Ureter (tissue), 1 donor: ENCODE data around the gene HGS. TPM values are rescaled to one million over a fixed set of nuclear protein-coding genes. Genes with fewer than 3 reads are reported as not detected.

Source experiments
- DNase-seq: peaks from one replicate; pipeline ENCODE4 v3.0.0-alpha.2; 2020; ENCODE audit warnings: low spot score
- total RNA-seq: library from RNA; stranded (reverse); gene quantifications from one replicate; pipeline ENCODE4 v1.2.4, GENCODE V29; 2023
- donor health status: DM: yes; HTN: yes; CAD: no.

The HGS gene
- total RNA-seq, 1 donor from 2014 or later, result 101 TPM

- DNase-seq, result no peak
Observed at GRCh38 chr17:81686614-81687013, 2.8 kb downstream of the HGS start.

GRCh38 chr17:81687770-81688541 lies 4.1 kb downstream of the HGS start:
- no peak for DNase-seq

- DNase-seq, result no peak
Observed at GRCh38 chr17:81688616-81689015, 4.8 kb downstream of the HGS start.

GRCh38 chr17:81690066-81690465 lies 6.3 kb downstream of the HGS start:
- no peak for DNase-seq

- no peak for DNase-seq
Observed at GRCh38 chr17:81690549-81690948, 6.7 kb downstream of the HGS start.

- no peak for DNase-seq
Observed at GRCh38 chr17:81691196-81691595, 7.4 kb downstream of the HGS start.

GRCh38 chr17:81691608-81692007 lies 7.8 kb downstream of the HGS start:
- DNase-seq, result no peak

- DNase-seq, result no peak
Observed at GRCh38 chr17:81693509-81694210, 9.8 kb downstream of the HGS start.

- no peak for DNase-seq
Observed at GRCh38 chr17:81694810-81695209, 11.0 kb downstream of the HGS start.

- no peak for DNase-seq
Observed at GRCh38 chr17:81695211-81695610, 11.4 kb downstream of the HGS start.

- DNase-seq, result no peak
Observed at GRCh38 chr17:81695801-81696200, 12.0 kb downstream of the HGS start.

GRCh38 chr17:81696218-81696941 lies 12.6 kb downstream of the HGS start:
- no peak for DNase-seq

- no peak for DNase-seq
Observed at GRCh38 chr17:81697261-81698044, 13.6 kb downstream of the HGS start.

GRCh38 chr17:81700353-81701287 lies 16.8 kb downstream of the HGS start:
- DNase-seq, result no peak

GRCh38 chr17:81701288-81702071 lies 17.7 kb downstream of the HGS start:
- no peak for DNase-seq

- DNase-seq, result peak; percentile 93
Observed at GRCh38 chr17:81702934-81703746, 19.3 kb downstream of the HGS start, which contains the start of gene MRPL12. Gene MRPL12, plus strand, starts transcription at chr17:81703367. Its CDS starts 135 bp downstream, at chr17:81703502.

- DNase-seq, result no peak
Observed at GRCh38 chr17:81703747-81704654, 20.2 kb downstream of the HGS start.
